HepG2 (cell line): ENCODE data around the gene TMPO. TPM values are rescaled to one million over a fixed set of nuclear protein-coding genes. Genes with fewer than 3 reads are reported as not detected.

Source experiments
- ATF7 ChIP-seq, 2 experiments: fragments of 450-650 bp in 1 of 2; sonication (generic) in 1 of 2; formaldehyde crosslinking in 1 of 2; IDR thresholded peaks; 2 replicates each; pipeline versions ENCODE4 v1.4.0 to v1.6.1; 2016 to 2020; ENCODE audit warnings: antibody characterized with exemption in 1 of 2, mild to moderate bottlenecking in 1 of 2, missing genetic modification reagents in 1 of 2
- ATF7-NPFF ChIP-seq: sonication (generic); formaldehyde crosslinking; IDR thresholded peaks from 2 replicates; pipeline ENCODE4 v1.8.1; 2023; ENCODE audit warnings: mild to moderate bottlenecking, low read depth, missing genetic modification reagents, moderate library complexity
- FOXC1 ChIP-seq: sonication (generic); formaldehyde crosslinking; IDR thresholded peaks from 2 replicates; pipeline ENCODE4 v1.8.0; 2022; ENCODE audit warnings: mild to moderate bottlenecking, missing genetic modification reagents, borderline replicate concordance
- HES4 ChIP-seq: sonication (generic); formaldehyde crosslinking; IDR thresholded peaks from 2 replicates; pipeline ENCODE4 v1.9.0; 2021; ENCODE audit warnings: mild to moderate bottlenecking, missing genetic modification reagents, borderline replicate concordance
- JUND ChIP-seq: sonication (generic); formaldehyde crosslinking; IDR thresholded peaks from 2 replicates; pipeline ENCODE4 v1.8.0; 2022; ENCODE audit warnings: mild to moderate bottlenecking, missing genetic modification reagents
- KAT2B ChIP-seq: fragments of 150-350 bp; IDR thresholded peaks from 2 replicates; pipeline ENCODE4 v1.6.1; 2014; ENCODE audit warnings: low read depth, low read length, borderline replicate concordance
- KMT2B ChIP-seq: IDR thresholded peaks from 2 replicates; pipeline ENCODE4 v1.6.1; 2016; ENCODE audit warnings: missing genetic modification reagents, missing compliant biosample characterization
- NCOA1 ChIP-seq: sonication (generic); formaldehyde crosslinking; IDR thresholded peaks from 2 replicates; pipeline ENCODE4 v1.9.0; 2021; ENCODE audit warnings: missing genetic modification reagents
- NFKBIZ ChIP-seq: IDR thresholded peaks from 2 replicates; pipeline ENCODE4 v1.6.1; 2018; ENCODE audit warnings: missing genetic modification reagents, missing compliant biosample characterization
- PCBP2 ChIP-seq: fragments of 200-400 bp; formaldehyde crosslinking; optimal IDR thresholded peaks from 2 replicates; pipeline ENCODE3; 2018; ENCODE audit warnings: low read length, low read depth; ENCODE audit not compliant: poor library complexity, severe bottlenecking
- SCMH1 ChIP-seq: sonication (generic); formaldehyde crosslinking; IDR thresholded peaks from 2 replicates; pipeline ENCODE4 v1.9.0; 2021; ENCODE audit warnings: missing genetic modification reagents, mild to moderate bottlenecking, borderline replicate concordance
- TBX2 ChIP-seq: sonication (generic); formaldehyde crosslinking; IDR thresholded peaks from 2 replicates; pipeline ENCODE4 v1.5.0; 2020; ENCODE audit warnings: missing genetic modification reagents, mild to moderate bottlenecking, borderline replicate concordance
- XRCC5 ChIP-seq: fragments of 200-400 bp; formaldehyde crosslinking; optimal IDR thresholded peaks from 2 replicates; pipeline ENCODE3; 2017; ENCODE audit warnings: mild to moderate bottlenecking, low read length
- ZFP1 ChIP-seq: IDR thresholded peaks from 2 replicates; pipeline ENCODE4 v1.6.1; 2016
- ZNF251 ChIP-seq: sonication (generic); formaldehyde crosslinking; IDR thresholded peaks from 2 replicates; pipeline ENCODE4 v1.9.0; 2021; ENCODE audit warnings: mild to moderate bottlenecking, missing genetic modification reagents
- ZNF350 ChIP-seq: sonication (generic); formaldehyde crosslinking; IDR thresholded peaks from 2 replicates; pipeline ENCODE4 v1.4.0; 2020; ENCODE audit warnings: mild to moderate bottlenecking, low read depth, missing genetic modification reagents, borderline replicate concordance
- ZNF446 ChIP-seq: sonication (generic); formaldehyde crosslinking; IDR thresholded peaks from 2 replicates; pipeline ENCODE4 v1.5.0; 2020; ENCODE audit warnings: mild to moderate bottlenecking, missing genetic modification reagents
- ZNF510 ChIP-seq: sonication (generic); formaldehyde crosslinking; IDR thresholded peaks from 2 replicates; pipeline ENCODE4 v1.4.0; 2020; ENCODE audit warnings: low read depth, mild to moderate bottlenecking, missing genetic modification reagents
- ZNF549 ChIP-seq: sonication (generic); formaldehyde crosslinking; IDR thresholded peaks from 2 replicates; pipeline ENCODE4 v1.5.0; 2020; ENCODE audit warnings: missing genetic modification reagents
- polyA plus RNA-seq, 8 experiments: library from polyadenylated mRNA; depleted of rRNA in 3 of 8; stranded (reverse) in 7 of 8; unstranded in 1 of 8; fragments of >200 nt; fragmentation: Illumina TruSeq in 4 of 8; extraction: Trizol in 4 of 8; gene quantifications; 2 replicates each; pipeline versions ENCODE4 v1.2.1 to v1.2.3, GENCODE V29; 2011 to 2016; ENCODE audit warnings: low read depth in 4 of 8, missing spikeins in 1 of 8, mixed read lengths in 1 of 8; ENCODE audit not compliant: insufficient read depth in 1 of 8
- total RNA-seq, 5 experiments: library from RNA; depleted of rRNA; stranded (reverse); fragments of >200 nt; fragmentation: Illumina TruSeq; extraction: Trizol; gene quantifications; 2 replicates each; pipeline ENCODE4 v1.2.3, GENCODE V29; 2016; ENCODE audit warnings: low read depth in 1 of 5
- TF ChIP-seq, protein P1 (sequence below): sonication (generic); formaldehyde crosslinking; IDR thresholded peaks from 2 replicates; pipeline ENCODE4 v1.5.0; 2020; ENCODE audit warnings: mild to moderate bottlenecking, missing genetic modification reagents, borderline replicate concordance
- TF ChIP-seq, protein P2 (sequence below): sonication (generic); formaldehyde crosslinking; IDR thresholded peaks from 2 replicates; pipeline ENCODE4 v1.4.0; 2020; ENCODE audit warnings: missing genetic modification reagents, borderline replicate concordance
- TF ChIP-seq, protein P3 (sequence below): sonication (generic); formaldehyde crosslinking; IDR thresholded peaks from 2 replicates; pipeline ENCODE4 v1.9.0; 2021; ENCODE audit warnings: missing genetic modification reagents, borderline replicate concordance

Gene TMPO
- total and polyA plus RNA-seq, 2 of the 13 experiments (the other 11 are each of a cell fraction or from before 2014, with no cell fraction given) = 24.2 to 167 TPM

DNA sequence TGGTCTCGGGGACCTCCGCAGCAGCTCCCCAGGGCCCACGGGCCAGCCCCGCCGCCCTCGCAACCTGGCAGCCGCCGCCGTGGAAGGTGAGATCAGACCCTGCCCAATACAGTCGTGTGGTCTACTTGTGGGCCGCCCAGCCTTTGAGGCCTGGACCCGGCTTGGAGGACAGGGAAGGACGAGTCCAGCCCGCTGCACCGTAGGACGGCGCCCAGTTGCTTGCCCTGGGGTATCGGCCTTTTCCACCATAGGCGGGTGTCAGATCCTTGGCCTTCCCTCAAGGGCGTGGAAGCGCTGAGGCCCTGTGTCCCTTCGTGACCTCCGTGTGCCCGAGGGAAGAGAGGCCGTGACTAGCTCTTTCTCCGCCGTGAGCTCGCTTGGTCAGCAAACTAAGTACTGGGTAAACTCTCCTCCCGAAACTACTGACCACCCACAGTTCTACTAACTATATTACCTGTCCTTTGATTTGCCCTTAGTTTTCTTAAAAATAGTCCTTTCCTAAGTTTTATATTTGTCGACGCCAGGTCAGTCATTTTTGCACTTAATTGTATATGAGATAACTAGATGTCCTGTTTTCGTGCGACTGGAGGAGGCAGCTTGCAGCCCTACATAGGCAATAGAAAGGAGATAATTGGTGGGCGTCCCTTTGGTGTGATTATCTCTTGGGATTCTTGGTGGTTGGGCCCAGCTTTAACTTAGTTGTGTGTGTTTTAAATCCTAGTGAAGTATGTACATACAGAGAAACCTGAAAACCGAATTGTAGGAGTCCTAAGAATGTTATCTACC is 78.9 kb downstream of the TMPO start (continued):
- TF ChIP-seq, protein P1, sequence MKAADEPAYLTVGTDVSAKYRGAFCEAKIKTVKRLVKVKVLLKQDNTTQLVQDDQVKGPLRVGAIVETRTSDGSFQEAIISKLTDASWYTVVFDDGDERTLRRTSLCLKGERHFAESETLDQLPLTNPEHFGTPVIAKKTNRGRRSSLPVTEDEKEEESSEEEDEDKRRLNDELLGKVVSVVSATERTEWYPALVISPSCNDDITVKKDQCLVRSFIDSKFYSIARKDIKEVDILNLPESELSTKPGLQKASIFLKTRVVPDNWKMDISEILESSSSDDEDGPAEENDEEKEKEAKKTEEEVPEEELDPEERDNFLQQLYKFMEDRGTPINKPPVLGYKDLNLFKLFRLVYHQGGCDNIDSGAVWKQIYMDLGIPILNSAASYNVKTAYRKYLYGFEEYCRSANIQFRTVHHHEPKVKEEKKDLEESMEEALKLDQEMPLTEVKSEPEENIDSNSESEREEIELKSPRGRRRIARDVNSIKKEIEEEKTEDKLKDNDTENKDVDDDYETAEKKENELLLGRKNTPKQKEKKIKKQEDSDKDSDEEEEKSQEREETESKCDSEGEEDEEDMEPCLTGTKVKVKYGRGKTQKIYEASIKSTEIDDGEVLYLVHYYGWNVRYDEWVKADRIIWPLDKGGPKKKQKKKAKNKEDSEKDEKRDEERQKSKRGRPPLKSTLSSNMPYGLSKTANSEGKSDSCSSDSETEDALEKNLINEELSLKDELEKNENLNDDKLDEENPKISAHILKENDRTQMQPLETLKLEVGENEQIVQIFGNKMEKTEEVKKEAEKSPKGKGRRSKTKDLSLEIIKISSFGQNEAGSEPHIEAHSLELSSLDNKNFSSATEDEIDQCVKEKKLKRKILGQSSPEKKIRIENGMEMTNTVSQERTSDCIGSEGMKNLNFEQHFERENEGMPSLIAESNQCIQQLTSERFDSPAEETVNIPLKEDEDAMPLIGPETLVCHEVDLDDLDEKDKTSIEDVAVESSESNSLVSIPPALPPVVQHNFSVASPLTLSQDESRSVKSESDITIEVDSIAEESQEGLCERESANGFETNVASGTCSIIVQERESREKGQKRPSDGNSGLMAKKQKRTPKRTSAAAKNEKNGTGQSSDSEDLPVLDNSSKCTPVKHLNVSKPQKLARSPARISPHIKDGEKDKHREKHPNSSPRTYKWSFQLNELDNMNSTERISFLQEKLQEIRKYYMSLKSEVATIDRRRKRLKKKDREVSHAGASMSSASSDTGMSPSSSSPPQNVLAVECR = 0 out of 2 replicates have a peak, but pooled peaks have one; percentile 58
- no peak; the same call in 1 of the 2 replicates for TF ChIP-seq ZNF446
- no peak for TF ChIP-seq SCMH1
- TF ChIP-seq, protein P2, sequence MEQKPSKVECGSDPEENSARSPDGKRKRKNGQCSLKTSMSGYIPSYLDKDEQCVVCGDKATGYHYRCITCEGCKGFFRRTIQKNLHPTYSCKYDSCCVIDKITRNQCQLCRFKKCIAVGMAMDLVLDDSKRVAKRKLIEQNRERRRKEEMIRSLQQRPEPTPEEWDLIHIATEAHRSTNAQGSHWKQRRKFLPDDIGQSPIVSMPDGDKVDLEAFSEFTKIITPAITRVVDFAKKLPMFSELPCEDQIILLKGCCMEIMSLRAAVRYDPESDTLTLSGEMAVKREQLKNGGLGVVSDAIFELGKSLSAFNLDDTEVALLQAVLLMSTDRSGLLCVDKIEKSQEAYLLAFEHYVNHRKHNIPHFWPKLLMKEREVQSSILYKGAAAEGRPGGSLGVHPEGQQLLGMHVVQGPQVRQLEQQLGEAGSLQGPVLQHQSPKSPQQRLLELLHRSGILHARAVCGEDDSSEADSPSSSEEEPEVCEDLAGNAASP = no peak
- peak; percentile 48; the same call in 1 of the 2 replicates for TF ChIP-seq TBX2 (CRISPR knock-in tag)
- TF ChIP-seq KAT2B = no peak
- TF ChIP-seq ATF7-NPFF = no peak
- no peak for TF ChIP-seq ATF7 (IDR thresholded peaks at IDR 0.05)
- no peak for TF ChIP-seq ATF7 (CRISPR knock-in tag; IDR thresholded peaks at IDR 0.05)
- no peak for TF ChIP-seq JUND (CRISPR knock-in tag)
- no peak for TF ChIP-seq ZFP1 (CRISPR knock-in tag)
- no peak for TF ChIP-seq ZNF251 (CRISPR knock-in tag)
- TF ChIP-seq XRCC5 = no peak
- 0 out of 2 replicates have a peak, but pooled peaks have one; percentile 4 for TF ChIP-seq FOXC1 (CRISPR knock-in tag)
- TF ChIP-seq, protein P3, sequence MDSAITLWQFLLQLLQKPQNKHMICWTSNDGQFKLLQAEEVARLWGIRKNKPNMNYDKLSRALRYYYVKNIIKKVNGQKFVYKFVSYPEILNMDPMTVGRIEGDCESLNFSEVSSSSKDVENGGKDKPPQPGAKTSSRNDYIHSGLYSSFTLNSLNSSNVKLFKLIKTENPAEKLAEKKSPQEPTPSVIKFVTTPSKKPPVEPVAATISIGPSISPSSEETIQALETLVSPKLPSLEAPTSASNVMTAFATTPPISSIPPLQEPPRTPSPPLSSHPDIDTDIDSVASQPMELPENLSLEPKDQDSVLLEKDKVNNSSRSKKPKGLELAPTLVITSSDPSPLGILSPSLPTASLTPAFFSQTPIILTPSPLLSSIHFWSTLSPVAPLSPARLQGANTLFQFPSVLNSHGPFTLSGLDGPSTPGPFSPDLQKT = no peak
- no peak for TF ChIP-seq PCBP2
- TF ChIP-seq ZNF510 = no peak
- no peak for TF ChIP-seq ZNF549
- TF ChIP-seq NCOA1 (CRISPR knock-in tag) = no peak
- no peak for TF ChIP-seq NFKBIZ (CRISPR knock-in tag)
- 0 out of 2 replicates have a peak, but pooled peaks have one; percentile 35 for TF ChIP-seq HES4 (CRISPR knock-in tag)
- no peak for TF ChIP-seq KMT2B (CRISPR knock-in tag)
- TF ChIP-seq ZNF350 (CRISPR knock-in tag) = peak; percentile 24; the same call in 1 of the 2 replicates
